NB4 (cell line): ENCODE measurements around the gene SCNN1B.

Experiments
- POLR2A ChIP-seq: IDR thresholded peaks from 2 replicates; pipeline ENCODE4 v1.6.1; 2011; ENCODE audit warnings: mild to moderate bottlenecking; ENCODE audit not compliant: insufficient read length; ENCODE audit errors: extremely low read depth
- TF ChIP-seq, protein P1 (sequence below): IDR thresholded peaks from one replicate; pipeline ENCODE4 v1.5.1; 2012; ENCODE audit warnings: low read depth, low read length

DNA sequence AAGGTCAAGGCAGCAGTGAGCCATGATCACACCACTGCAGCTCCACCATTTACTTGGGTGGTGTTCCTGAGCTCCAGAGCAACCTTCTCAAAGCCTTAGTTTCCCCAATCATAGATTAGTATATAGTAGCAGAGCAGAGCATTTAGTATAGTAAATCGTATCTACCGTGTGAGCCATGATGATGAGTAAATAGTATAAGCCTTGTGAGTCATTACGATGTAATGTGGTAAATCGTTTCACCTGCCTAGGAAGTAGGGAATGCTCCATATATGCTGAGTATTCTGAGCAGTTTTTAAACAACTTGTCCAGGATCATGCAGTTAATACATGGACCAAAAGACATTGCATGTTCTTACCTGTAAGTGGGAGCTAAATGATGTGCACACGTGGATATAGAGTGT lies 66.4 kb downstream of the SCNN1B start:
- TF ChIP-seq, protein P1, sequence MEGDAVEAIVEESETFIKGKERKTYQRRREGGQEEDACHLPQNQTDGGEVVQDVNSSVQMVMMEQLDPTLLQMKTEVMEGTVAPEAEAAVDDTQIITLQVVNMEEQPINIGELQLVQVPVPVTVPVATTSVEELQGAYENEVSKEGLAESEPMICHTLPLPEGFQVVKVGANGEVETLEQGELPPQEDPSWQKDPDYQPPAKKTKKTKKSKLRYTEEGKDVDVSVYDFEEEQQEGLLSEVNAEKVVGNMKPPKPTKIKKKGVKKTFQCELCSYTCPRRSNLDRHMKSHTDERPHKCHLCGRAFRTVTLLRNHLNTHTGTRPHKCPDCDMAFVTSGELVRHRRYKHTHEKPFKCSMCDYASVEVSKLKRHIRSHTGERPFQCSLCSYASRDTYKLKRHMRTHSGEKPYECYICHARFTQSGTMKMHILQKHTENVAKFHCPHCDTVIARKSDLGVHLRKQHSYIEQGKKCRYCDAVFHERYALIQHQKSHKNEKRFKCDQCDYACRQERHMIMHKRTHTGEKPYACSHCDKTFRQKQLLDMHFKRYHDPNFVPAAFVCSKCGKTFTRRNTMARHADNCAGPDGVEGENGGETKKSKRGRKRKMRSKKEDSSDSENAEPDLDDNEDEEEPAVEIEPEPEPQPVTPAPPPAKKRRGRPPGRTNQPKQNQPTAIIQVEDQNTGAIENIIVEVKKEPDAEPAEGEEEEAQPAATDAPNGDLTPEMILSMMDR, result no peak
- TF ChIP-seq POLR2A, result no peak
